PFSK-1 (cell line): ENCODE results near the gene B3GAT1.

Experiments
- FOXP2 ChIP-seq: optimal IDR thresholded peaks from 2 replicates; pipeline ENCODE3; 2011; ENCODE audit warnings: borderline replicate concordance, control low read depth, inconsistent platforms; ENCODE audit not compliant: insufficient read depth; ENCODE audit errors: extremely low read length, extremely low read depth
- POLR2AphosphoS5 ChIP-seq: IDR thresholded peaks from 2 replicates; pipeline ENCODE4 v1.6.1; 2012; ENCODE audit warnings: low read depth, mild to moderate bottlenecking, control low read depth, low read length, moderate library complexity
- SIN3A ChIP-seq: IDR thresholded peaks from 2 replicates; pipeline ENCODE4 v1.6.1; 2012; ENCODE audit warnings: mild to moderate bottlenecking, low read length, moderate library complexity, borderline replicate concordance; ENCODE audit not compliant: insufficient read depth
- TAF1 ChIP-seq: IDR thresholded peaks from 2 replicates; pipeline ENCODE4 v1.6.1; 2012; ENCODE audit warnings: low read length, control low read depth, borderline replicate concordance; ENCODE audit not compliant: insufficient read depth
- TF ChIP-seq, protein P1 (sequence below), 2 experiments: IDR thresholded peaks; 2 replicates each; pipeline versions ENCODE4 v1.6.1 to v1.8.0; 2011 to 2012; ENCODE audit warnings: low read depth in 2 of 2, low read length in 2 of 2, control low read depth in 1 of 2, inconsistent platforms in 1 of 2, mild to moderate bottlenecking in 1 of 2, moderate library complexity in 1 of 2; ENCODE audit not compliant: insufficient read depth in 1 of 2

The B3GAT1 gene

DNA sequence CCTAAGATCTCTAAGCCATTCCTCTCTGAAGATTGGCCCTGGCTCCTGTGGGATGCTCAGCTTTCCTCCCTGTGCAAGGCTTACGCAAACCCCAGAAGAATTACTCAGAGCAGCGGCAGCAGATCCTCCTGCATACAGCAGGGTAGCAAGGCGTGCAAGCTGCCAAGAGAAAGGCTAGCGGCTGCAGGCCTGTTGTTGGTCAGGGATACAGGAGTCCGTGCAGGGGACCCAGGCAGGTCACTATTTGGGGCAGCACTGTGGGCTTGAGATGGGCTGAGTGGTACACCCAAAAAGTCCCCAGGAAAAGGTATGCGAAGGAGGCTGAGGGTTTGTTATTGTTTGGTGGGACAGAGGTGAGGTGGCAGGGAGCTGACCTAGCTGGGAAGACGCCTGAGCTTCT, 78.7 kb downstream of the B3GAT1 start:
- TF ChIP-seq SIN3A, result no peak

- TF ChIP-seq SIN3A (no peak), TAF1 (no peak), FOXP2 (no peak), POLR2AphosphoS5 (no peak)
- TF ChIP-seq, protein P1, sequence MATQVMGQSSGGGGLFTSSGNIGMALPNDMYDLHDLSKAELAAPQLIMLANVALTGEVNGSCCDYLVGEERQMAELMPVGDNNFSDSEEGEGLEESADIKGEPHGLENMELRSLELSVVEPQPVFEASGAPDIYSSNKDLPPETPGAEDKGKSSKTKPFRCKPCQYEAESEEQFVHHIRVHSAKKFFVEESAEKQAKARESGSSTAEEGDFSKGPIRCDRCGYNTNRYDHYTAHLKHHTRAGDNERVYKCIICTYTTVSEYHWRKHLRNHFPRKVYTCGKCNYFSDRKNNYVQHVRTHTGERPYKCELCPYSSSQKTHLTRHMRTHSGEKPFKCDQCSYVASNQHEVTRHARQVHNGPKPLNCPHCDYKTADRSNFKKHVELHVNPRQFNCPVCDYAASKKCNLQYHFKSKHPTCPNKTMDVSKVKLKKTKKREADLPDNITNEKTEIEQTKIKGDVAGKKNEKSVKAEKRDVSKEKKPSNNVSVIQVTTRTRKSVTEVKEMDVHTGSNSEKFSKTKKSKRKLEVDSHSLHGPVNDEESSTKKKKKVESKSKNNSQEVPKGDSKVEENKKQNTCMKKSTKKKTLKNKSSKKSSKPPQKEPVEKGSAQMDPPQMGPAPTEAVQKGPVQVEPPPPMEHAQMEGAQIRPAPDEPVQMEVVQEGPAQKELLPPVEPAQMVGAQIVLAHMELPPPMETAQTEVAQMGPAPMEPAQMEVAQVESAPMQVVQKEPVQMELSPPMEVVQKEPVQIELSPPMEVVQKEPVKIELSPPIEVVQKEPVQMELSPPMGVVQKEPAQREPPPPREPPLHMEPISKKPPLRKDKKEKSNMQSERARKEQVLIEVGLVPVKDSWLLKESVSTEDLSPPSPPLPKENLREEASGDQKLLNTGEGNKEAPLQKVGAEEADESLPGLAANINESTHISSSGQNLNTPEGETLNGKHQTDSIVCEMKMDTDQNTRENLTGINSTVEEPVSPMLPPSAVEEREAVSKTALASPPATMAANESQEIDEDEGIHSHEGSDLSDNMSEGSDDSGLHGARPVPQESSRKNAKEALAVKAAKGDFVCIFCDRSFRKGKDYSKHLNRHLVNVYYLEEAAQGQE (IDR thresholded peaks at IDR 0.05; ENCODE audit: insufficient read depth in 1 of 2, low read depth in 2 of 2, low read length in 2 of 2), result no peak
These were observed 79.3 kb downstream of the B3GAT1 start for GRCh38 chr11:134332782-134333181.

GRCh38 chr11:134332189-134332631, 79.8 kb downstream of the B3GAT1 start:
- TF ChIP-seq SIN3A, result no peak
- TF ChIP-seq, protein P1 (IDR thresholded peaks at IDR 0.05; ENCODE audit: insufficient read depth in 1 of 2, low read depth in 2 of 2, low read length in 2 of 2), result no peak
- no peak for TF ChIP-seq FOXP2
- TF ChIP-seq TAF1, result no peak
- no peak for TF ChIP-seq POLR2AphosphoS5

GRCh38 chr11:134331354-134332188, 80.5 kb downstream of the B3GAT1 start, which contains the start of gene GLB1L2:
Gene GLB1L2 (plus strand): TSS chr11:134331988. CDS start chr11:134332062, 74 bp downstream.
- TF ChIP-seq POLR2AphosphoS5 (no peak), FOXP2 (no peak), SIN3A (no peak), TAF1 (no peak)
- TF ChIP-seq, protein P1 (IDR thresholded peaks at IDR 0.05; ENCODE audit: insufficient read depth in 1 of 2, low read depth in 2 of 2, low read length in 2 of 2), result no peak

DNA sequence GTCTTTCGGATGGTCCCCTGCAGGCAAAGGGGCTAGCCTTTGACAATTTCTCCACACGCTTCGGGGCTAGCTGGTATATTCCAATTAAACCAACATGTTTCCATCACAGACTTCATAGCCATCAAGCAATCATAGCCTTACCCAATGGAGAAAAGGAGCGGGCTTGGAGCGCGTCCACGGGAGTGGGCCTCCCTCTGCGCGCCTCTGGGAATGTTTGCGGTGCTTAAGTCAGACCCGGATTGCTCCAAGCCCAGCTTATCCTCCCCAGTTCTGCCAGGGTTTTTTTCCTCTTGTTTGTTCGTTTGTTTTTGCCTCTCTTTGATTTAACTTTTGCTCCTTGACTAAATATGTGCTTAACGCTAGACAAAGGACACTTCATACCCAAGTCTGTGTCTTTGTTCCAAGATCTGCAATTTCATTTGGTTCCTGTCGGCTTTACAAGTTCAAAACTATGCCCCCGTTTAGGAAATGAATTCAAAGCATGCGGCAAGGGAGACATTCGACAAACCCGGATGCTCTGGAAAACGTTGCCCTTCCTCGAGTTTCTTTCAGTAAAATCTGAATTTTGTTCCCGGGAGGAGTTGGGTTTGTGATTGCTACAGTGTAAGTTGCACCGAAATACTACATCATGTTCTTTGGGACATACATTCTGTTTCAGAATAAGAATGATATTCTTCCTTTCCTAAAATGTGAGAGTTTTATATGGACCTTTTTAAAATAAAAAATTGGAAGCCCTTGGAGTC, 81.3 kb downstream of the B3GAT1 start:
- no peak for TF ChIP-seq FOXP2
- no peak for TF ChIP-seq SIN3A
- no peak for TF ChIP-seq POLR2AphosphoS5
- no peak for TF ChIP-seq TAF1
- TF ChIP-seq, protein P1 (IDR thresholded peaks at IDR 0.05; ENCODE audit: insufficient read depth in 1 of 2, low read depth in 2 of 2, low read length in 2 of 2), result no peak
